Erythroblast (primary cell): ENCODE results near the gene MYL6.

Experiments used
- GATA1 ChIP-seq: IDR thresholded peaks from 2 replicates; pipeline ENCODE4 v1.6.1; 2011; ENCODE audit warnings: low read depth, mild to moderate bottlenecking, control low read depth, low read length, moderate library complexity
- POLR2A ChIP-seq: IDR thresholded peaks from 2 replicates; pipeline ENCODE4 v1.6.1; 2011; ENCODE audit warnings: mild to moderate bottlenecking, low read length

DNA sequence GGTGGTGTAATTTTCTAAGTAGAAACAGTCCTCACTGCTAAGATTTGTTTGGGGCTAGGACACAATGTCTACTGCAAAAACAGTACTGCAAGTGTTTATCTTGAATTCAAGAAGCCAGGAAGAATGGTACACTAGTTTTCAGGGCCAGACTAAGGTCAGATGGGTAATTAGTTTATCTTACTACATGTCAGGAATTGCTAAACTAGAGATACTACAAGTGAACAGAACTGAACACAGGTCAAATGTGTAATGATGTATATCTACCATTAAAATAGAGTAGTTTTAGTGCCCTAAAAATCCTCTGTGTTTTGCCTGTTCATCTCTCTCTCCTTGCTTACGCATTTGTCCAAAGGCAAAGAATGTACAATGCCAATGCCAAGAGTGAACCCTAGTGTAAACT is 44.1 kb upstream of the MYL6 start:
- TF ChIP-seq POLR2A (no peak), GATA1 (no peak)
